Right renal cortex interstitium (tissue), 3 donors: ENCODE results near the gene ABHD17B. TPM values are rescaled to one million over a fixed set of nuclear protein-coding genes. Genes with fewer than 3 reads are reported as not detected.
"Not testable (repeated sequence)": the region's sequence is repeated elsewhere in the genome, so short reads cannot be mapped to it uniquely, and the experiment has no call there.

Source experiments
- DNase-seq, 3 donors: peaks; one replicate each; pipeline ENCODE4 v3.0.0-alpha.2; 2013; ENCODE audit warnings: low read depth in 3 of 3, low spot score in 2 of 3
- polyA plus RNA-seq, 3 donors: library from polyadenylated mRNA; unstranded; fragments of 120-200 nt; gene quantifications; one replicate each; pipeline ENCODE4 v1.2.1, GENCODE V29; 2013; ENCODE audit not compliant: insufficient read length in 3 of 3

Gene ABHD17B
- polyA plus RNA-seq, 3 donors: 28.1 to 31.1 (median 29.1) TPM

- DNase-seq: no peak
Measured at GRCh38 chr9:71916834-71917534, 6.0 kb upstream of the ABHD17B start.

DNA sequence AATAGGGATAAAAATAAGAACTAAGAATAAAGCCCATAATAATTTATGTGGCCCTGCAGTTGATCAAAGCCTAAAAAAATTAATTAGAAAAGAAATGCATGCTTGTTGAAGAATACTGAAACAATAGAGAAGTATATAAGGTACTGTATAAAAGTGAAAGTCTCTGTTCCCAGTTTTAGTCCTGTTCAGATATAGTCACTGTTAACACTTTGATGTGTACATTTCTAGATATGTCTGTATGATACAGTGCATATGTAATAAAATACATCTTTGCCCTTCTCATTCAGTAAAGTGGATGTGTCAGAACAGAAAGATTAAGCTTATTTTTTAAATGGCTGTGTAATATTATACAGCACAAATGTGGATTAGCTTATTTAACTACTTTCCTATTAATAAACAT, 4.5 kb upstream of the ABHD17B start:
- no peak for DNase-seq

GRCh38 chr9:71911908-71912335, 929 bp upstream of the ABHD17B start:
- peak in 2 of 3 donors; percentile 15 to 23 for DNase-seq

- DNase-seq: no peak
Measured at GRCh38 chr9:71910650-71911060, 338 bp downstream of the ABHD17B start.

DNA sequence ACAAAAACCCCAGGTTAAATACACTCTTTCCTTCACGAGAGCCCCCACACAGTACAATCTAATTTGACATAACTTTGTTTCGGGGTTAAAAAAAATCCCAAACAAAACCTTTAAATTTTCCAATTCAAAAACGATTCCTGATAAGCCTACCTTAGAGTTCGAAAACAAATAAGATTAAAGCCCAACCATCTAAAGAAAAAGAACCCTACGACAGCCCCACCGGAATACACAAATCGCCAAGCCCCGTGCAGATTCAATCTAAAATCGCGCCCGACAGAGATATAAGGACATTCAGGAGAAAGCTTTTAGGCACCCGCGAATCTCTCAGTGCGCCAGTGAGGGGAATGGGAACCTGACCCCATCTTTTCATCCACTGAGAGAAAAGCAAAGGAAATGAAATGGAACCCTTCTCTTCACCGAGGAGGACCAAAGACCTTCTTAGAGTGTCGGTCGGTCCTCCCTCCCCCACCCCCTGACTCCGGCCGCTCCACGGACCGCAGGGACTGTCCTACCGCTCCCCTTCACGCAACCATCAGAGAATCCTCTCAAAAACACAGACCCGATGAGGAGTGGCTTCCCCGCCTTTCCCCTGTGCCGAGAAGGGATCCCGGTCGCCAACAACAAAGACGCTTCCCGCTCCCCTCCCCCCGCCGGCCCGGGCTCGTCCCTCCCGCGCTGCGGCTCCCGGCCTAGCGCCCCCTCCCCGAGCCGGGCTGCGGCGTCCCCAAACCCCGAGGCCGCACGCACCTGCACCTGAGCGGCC, 925 bp downstream of the ABHD17B start:
- peak; percentile 36 to 56 (median 53) for DNase-seq

GRCh38 chr9:71908825-71909224, 2.2 kb downstream of the ABHD17B start:
- DNase-seq: no peak

GRCh38 chr9:71904076-71904475, 6.9 kb downstream of the ABHD17B start:
- no peak for DNase-seq

DNA sequence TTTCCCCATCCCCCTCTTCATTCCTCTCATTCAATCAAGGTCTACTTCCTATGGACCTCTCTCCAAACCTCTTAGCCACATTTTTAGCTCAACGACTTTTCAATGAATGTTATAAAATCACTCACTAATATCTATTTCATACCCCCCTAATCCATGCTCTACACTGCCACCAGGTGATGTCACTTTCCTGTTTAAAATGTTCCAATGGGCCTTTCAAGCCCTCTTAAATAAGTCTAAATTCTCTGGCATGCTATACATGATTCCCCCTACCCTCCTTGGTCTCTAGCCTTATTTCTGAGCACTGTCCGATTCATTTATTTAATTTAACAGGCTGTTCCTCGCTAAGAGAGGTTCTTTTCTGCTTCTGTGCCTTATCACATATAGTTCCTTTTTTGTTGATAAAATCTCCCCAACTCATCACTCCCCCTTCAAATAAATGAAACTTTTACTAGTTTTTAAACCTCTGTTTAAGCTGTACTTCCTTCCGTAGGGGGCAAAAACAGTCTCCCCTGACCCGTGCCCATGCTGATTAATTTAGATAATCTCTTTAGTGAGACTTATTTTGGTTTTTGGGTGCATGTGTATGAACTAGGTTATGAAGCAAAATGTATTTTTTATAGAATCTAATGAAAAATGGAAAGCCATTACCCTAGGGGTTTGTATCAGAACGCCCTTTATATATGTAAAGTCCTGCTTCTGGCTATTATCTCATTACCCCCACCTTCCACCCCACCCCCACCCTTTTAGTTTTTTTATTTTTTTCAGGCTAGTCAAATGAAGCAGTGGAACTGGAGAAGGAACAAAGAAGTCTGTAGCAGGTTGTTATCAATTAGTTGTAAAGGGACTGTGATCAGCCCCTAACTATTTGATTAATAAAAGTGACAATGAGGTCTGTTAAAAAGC, 9.0 kb downstream of the ABHD17B start:
- no peak for DNase-seq

- not testable (repeated sequence) for DNase-seq
Measured at GRCh38 chr9:71898756-71899155, 12.2 kb downstream of the ABHD17B start.

DNA sequence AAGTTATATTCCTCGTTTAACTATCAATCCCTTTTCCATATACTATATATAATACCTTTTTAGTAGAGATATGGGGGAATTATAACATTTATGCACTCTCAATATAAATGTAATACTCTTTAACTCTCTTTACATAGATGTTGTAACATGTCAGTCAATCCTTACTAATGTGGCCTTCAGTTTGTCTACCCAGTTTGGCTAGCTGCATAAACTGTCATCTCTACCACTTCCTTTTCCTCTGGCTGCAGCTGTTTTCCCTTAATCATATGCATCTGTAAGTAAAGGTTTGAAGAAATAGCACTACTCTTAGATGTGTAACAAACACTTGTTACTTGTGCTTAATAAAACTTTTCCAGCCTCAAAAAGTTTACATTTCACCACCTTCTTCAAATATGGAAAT, 13.4 kb downstream of the ABHD17B start:
- DNase-seq: no peak

GRCh38 chr9:71896761-71897160, 14.2 kb downstream of the ABHD17B start:
- DNase-seq: no peak

- DNase-seq: no peak
Measured at GRCh38 chr9:71895955-71896354, 15.0 kb downstream of the ABHD17B start.

DNA sequence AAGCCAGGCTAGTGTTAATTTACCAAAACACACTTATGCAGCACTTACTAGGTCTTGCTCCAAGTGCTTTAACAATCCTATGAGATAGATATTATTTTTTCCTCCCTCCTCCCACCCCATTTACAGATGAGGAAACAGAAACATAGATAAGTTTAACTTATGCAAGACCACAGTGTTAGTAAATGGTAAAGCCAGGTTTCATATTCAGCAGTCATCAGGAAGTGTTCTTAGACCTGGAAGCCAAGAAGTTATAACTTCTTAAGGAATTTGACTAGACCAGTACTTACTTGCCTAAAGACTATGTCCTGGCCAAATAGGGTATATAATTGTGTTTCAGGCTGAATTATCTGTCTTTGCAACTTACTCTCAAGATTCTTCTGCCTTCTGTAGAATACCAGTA, 15.9 kb downstream of the ABHD17B start:
- DNase-seq: no peak

- no peak for DNase-seq
Measured at GRCh38 chr9:71891557-71892189, 19.3 kb downstream of the ABHD17B start.

GRCh38 chr9:71890042-71890679, 20.8 kb downstream of the ABHD17B start:
- DNase-seq: no peak

DNA sequence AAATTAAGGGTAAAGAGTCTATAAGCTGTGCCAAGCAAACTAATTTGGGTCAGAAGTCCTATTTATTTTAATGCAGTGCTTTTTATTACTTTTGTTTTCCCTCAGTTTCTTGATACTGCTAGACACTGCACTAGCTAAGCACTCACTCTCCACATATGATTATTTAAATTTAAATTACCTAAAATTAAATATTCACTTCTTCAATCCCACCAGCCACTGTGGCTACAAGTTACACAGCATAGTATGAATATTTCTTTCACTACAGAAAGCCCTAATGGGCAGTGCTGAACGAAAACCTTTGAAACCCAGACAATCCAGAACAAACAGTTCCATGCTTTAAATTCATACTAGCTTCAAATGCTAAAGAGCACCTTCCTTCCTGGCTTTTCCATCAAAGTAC, 23.6 kb downstream of the ABHD17B start:
- DNase-seq: no peak

- no peak for DNase-seq
Measured at GRCh38 chr9:71886541-71886940, 24.5 kb downstream of the ABHD17B start.

DNA sequence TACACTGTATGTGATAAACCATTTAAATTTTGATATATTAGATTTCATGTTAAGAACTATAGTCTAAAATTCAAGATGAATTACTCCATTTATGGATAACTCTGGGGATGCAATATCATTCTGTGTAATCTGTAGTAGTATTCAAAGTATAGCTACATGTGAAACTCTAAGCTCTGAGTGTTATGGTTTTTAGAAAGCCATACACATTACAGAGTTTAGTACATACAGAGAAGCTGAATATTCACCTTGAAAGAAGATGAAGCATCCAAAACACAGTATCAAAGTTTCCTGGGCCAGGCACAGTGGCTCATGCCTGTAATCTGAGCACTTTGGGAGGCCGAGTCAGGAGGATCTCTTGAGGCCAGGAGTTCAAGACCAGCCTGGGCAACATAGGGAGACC, 25.0 kb downstream of the ABHD17B start:
- DNase-seq: no peak

DNA sequence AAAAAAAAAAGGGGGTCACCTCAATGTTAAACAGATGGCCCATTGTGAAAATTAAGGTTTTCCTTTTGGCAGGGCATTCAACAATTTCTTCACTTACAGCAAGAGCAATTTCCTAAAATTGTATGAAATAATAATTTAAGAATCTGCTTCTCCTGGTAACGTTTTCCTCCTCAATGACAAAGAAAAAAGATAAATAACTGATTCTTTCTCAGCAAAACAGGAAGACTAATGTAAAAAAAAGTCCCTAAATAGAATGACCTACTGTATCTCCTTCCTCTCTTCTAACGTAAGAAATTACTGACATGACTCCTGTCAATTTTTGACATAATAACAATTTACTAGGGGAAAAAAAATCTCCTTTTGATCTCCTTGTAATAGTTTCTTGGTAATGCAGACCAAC, 25.5 kb downstream of the ABHD17B start:
- no peak for DNase-seq

DNA sequence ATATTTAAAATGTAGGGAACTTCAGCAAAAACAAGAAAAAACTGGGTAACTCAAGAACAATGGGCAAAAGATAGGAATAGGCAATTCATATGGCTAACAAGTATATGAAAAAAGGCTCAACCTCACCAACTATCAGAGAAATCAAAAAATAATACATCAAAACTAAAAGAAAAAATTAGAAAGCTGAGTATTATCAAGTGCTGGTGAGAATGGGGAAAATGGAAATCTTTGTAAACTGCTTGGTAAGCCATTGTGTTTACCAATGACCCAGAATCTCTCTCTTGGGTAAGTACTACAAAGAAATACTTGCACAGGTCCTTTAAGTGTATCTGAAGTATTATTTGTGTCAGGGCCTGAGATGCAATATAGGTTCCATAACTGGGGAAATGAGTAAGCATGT, 27.0 kb downstream of the ABHD17B start:
- no peak for DNase-seq
